GM23248 (cell line): Measurements from ENCODE around the gene SCN1B.

Experiments
- EZH2 ChIP-seq: fragments of 200-600 bp; sonication (generic); IDR thresholded peaks from 2 replicates; pipeline ENCODE4 v1.6.1; 2018; ENCODE audit warnings: antibody characterized with exemption, mild to moderate bottlenecking; ENCODE audit not compliant: insufficient read depth, poor library complexity, severe bottlenecking
- EZH2phosphoT487 ChIP-seq: fragments of 200-600 bp; sonication (generic); IDR thresholded peaks from 2 replicates; pipeline ENCODE4 v1.6.1; 2018; ENCODE audit warnings: antibody characterized with exemption, moderate library complexity, mild to moderate bottlenecking, low read depth; ENCODE audit not compliant: insufficient read depth

DNA sequence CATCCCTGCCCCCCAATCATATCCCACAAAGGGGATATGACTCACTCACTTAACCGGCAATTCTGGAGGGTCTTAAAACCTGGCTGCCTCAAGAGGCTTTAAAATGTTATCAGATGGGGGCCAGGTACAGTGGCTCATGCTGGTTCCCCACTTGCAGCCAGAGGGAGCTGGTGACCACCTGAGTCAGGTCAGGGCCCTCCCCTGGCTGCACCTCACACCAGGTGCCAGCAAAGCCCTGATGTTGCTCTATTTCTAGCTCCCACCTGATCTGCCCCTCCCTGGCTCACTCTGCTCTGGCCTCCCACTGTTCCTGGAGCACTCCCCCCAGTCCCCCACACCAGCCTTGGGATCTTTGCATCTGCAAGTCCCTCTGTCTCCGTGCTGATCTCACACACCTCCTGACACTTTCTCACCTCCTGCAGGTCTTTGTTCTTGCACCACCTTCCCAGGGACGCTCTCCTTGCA lies 25.5 kb downstream of the SCN1B start:
- TF ChIP-seq EZH2 (no peak), EZH2phosphoT487 (no peak)
